Measurements from ENCODE around the gene ZNF112.
A peak's percentile ranks its signal among the peaks of the same experiment; 100 is the strongest.
"Not testable (repeated sequence)": the region's sequence is repeated elsewhere in the genome, so short reads cannot be mapped to it uniquely, and the experiment has no call there.

The ZNF112 gene

GRCh38 chr19:44356383-44357111 lies at the start of gene ZNF112:
Gene ZNF112, minus strand, starts transcription at chr19:44356680. Its CDS starts 16,141 bp downstream, at chr19:44340539.
- no peak for DNase-seq (ENCODE audit: insufficient read length, low spot score)
- FAIRE-seq = peak; percentile 66
- TF ChIP-seq CTCF (IDR thresholded peaks at IDR 0.05; ENCODE audit: insufficient read depth, missing control alignments) = no peak

GRCh38 chr19:44401139-44402115 lies 44.9 kb upstream of the ZNF112 start, which contains the start of gene ZNF285:
Gene ZNF285, minus strand, starts transcription at chr19:44401608. Its CDS starts 4,395 bp downstream, at chr19:44397213.
- TF ChIP-seq CTCF (IDR thresholded peaks at IDR 0.05; ENCODE audit: insufficient read depth, missing control alignments) = no peak
- FAIRE-seq (no peak), DNase-seq (ENCODE audit: insufficient read length, low spot score) (peak; percentile 78)

- DNase-seq (ENCODE audit: insufficient read length, low spot score); FAIRE-seq: not testable (repeated sequence)
Measured at GRCh38 chr19:44389268-44389667, 32.8 kb upstream of the ZNF112 start.

GRCh38 chr19:44374789-44375188 lies 18.3 kb upstream of the ZNF112 start:
- no peak for TF ChIP-seq CTCF (IDR thresholded peaks at IDR 0.05; ENCODE audit: insufficient read depth, missing control alignments)
- no peak for FAIRE-seq

GRCh38 chr19:44371815-44372480 lies 15.5 kb upstream of the ZNF112 start:
- TF ChIP-seq CTCF (IDR thresholded peaks at IDR 0.05; ENCODE audit: insufficient read depth, missing control alignments) = no peak
- FAIRE-seq (no peak), DNase-seq (ENCODE audit: insufficient read length, low spot score) (no peak)

More at GRCh38 chr19:44374789-44375188, 18.3 kb upstream of the ZNF112 start:
- no peak for DNase-seq (ENCODE audit: insufficient read length, low spot score)

GRCh38 chr19:44367024-44367423 lies 10.5 kb upstream of the ZNF112 start:
- DNase-seq (ENCODE audit: insufficient read length, low spot score) (no peak), FAIRE-seq (no peak)
- TF ChIP-seq CTCF (IDR thresholded peaks at IDR 0.05; ENCODE audit: insufficient read depth, missing control alignments) = no peak

GRCh38 chr19:44346556-44346955 lies 9.9 kb downstream of the ZNF112 start:
- TF ChIP-seq CTCF (IDR thresholded peaks at IDR 0.05; ENCODE audit: insufficient read depth, missing control alignments) = no peak
- no peak for FAIRE-seq
- DNase-seq (ENCODE audit: insufficient read length, low spot score) = no peak

Data from D721Med (cell line).